HEK293 (cell line): ENCODE results near the gene BIRC6.
"Not testable (repeated sequence)": the region's sequence is repeated elsewhere in the genome, so short reads cannot be mapped to it uniquely, and the experiment has no call there.

ENCODE experiments used
- ZNF274 ChIP-seq, 2 experiments: fragments of 200-500 bp in 1 of 2; fragments of 450-650 bp in 1 of 2; sonication (Bioruptor generic) in 1 of 2; formaldehyde crosslinking in 1 of 2; IDR thresholded peaks; 2 replicates each; pipeline versions ENCODE4 v1.5.1 to v1.6.1; 2014 to 2016; ENCODE audit warnings: borderline replicate concordance in 1 of 2, inconsistent platforms in 1 of 2, low read length in 1 of 2, missing biosample characterization in 1 of 2, missing genetic modification characterization in 1 of 2
- ZNF311 ChIP-seq: fragments of 450-650 bp; formaldehyde crosslinking; IDR thresholded peaks from 2 replicates; pipeline ENCODE4 v1.5.1; 2017; ENCODE audit warnings: missing biosample characterization, missing genetic modification characterization, borderline replicate concordance
- ZNF394 ChIP-seq: fragments of 450-650 bp; formaldehyde crosslinking; IDR thresholded peaks from 2 replicates; pipeline ENCODE4 v1.5.1; 2016; ENCODE audit warnings: missing biosample characterization, missing genetic modification characterization, mild to moderate bottlenecking, moderate library complexity, borderline replicate concordance
- ZNF423 ChIP-seq: fragments of 450-650 bp; formaldehyde crosslinking; IDR thresholded peaks from 2 replicates; pipeline ENCODE4 v1.5.1; 2016; ENCODE audit warnings: missing biosample characterization, missing genetic modification characterization
- ZNF585B ChIP-seq: fragments of 450-650 bp; formaldehyde crosslinking; IDR thresholded peaks from 2 replicates; pipeline ENCODE4 v1.5.1; 2016; ENCODE audit warnings: missing biosample characterization, missing genetic modification characterization
- TF ChIP-seq, protein P1 (sequence below): fragments of 450-650 bp; formaldehyde crosslinking; IDR thresholded peaks from 2 replicates; pipeline ENCODE4 v1.5.1; 2016; ENCODE audit warnings: missing biosample characterization, missing genetic modification characterization
- TF ChIP-seq, protein P2 (sequence below): sonication (generic); formaldehyde crosslinking; IDR thresholded peaks from 2 replicates; pipeline ENCODE4 v1.8.1; 2022; ENCODE audit warnings: mild to moderate bottlenecking, moderate library complexity, missing genetic modification reagents
- TF ChIP-seq, protein P3 (sequence below): fragments of 450-650 bp; formaldehyde crosslinking; IDR thresholded peaks from 2 replicates; pipeline ENCODE4 v1.5.1; 2016; ENCODE audit warnings: missing biosample characterization, missing genetic modification characterization

DNA sequence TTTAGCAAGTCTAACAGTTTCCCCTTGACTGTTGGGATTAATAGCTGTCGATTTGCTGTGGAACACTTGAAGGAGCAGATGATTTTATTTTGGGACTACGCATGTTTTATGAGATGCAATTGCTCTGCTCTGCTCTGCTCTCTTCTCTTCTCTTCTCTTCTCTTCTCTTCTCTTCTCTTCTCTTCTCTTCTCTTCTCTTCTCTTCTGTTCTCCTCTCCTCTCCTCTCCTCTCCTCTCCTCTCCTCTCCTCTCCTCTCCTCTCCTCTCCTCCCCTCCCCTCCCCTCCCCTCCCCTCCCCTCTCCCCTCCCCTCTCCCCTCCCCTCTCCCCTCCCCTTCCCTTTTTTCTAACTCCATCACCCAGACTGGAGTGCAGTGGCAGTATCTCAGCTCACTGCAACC lies 104.0 kb downstream of the BIRC6 start:
- not testable (repeated sequence) for TF ChIP-seq ZNF274 (IDR thresholded peaks at IDR 0.05; ENCODE audit: low read length); ZNF274 (tag by site-specific recombination; IDR thresholded peaks at IDR 0.05; ENCODE audit: borderline replicate concordance); ZNF394 (tag by site-specific recombination); ZNF311; ZNF585B; ZNF423 (tag by site-specific recombination)
- TF ChIP-seq, protein P1, sequence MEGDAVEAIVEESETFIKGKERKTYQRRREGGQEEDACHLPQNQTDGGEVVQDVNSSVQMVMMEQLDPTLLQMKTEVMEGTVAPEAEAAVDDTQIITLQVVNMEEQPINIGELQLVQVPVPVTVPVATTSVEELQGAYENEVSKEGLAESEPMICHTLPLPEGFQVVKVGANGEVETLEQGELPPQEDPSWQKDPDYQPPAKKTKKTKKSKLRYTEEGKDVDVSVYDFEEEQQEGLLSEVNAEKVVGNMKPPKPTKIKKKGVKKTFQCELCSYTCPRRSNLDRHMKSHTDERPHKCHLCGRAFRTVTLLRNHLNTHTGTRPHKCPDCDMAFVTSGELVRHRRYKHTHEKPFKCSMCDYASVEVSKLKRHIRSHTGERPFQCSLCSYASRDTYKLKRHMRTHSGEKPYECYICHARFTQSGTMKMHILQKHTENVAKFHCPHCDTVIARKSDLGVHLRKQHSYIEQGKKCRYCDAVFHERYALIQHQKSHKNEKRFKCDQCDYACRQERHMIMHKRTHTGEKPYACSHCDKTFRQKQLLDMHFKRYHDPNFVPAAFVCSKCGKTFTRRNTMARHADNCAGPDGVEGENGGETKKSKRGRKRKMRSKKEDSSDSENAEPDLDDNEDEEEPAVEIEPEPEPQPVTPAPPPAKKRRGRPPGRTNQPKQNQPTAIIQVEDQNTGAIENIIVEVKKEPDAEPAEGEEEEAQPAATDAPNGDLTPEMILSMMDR (tag by site-specific recombination): not testable (repeated sequence)
- TF ChIP-seq, protein P2, sequence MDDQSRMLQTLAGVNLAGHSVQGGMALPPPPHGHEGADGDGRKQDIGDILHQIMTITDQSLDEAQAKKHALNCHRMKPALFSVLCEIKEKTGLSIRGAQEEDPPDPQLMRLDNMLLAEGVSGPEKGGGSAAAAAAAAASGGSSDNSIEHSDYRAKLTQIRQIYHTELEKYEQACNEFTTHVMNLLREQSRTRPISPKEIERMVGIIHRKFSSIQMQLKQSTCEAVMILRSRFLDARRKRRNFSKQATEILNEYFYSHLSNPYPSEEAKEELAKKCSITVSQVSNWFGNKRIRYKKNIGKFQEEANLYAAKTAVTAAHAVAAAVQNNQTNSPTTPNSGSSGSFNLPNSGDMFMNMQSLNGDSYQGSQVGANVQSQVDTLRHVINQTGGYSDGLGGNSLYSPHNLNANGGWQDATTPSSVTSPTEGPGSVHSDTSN (CRISPR knock-in tag): not testable (repeated sequence)
- TF ChIP-seq, protein P3, sequence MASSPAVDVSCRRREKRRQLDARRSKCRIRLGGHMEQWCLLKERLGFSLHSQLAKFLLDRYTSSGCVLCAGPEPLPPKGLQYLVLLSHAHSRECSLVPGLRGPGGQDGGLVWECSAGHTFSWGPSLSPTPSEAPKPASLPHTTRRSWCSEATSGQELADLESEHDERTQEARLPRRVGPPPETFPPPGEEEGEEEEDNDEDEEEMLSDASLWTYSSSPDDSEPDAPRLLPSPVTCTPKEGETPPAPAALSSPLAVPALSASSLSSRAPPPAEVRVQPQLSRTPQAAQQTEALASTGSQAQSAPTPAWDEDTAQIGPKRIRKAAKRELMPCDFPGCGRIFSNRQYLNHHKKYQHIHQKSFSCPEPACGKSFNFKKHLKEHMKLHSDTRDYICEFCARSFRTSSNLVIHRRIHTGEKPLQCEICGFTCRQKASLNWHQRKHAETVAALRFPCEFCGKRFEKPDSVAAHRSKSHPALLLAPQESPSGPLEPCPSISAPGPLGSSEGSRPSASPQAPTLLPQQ (tag by site-specific recombination): not testable (repeated sequence)
